ENCODE results near the gene ZNF341. TPM values are rescaled to one million over a fixed set of nuclear protein-coding genes. Genes with fewer than 3 reads are reported as not detected.

ZNF341 gene
- 1 to 10 TPM; 2.1 to 2.7 TPM for total RNA-seq
- 2.8 TPM for polyA plus RNA-seq (2013, experiment 1 of 2)
- 3.9 TPM for polyA plus RNA-seq (2013, experiment 2 of 2)
- 1.7 to 14.0 (median 6.4) reads per million in 172 experiments for total RNA-seq

DNA sequence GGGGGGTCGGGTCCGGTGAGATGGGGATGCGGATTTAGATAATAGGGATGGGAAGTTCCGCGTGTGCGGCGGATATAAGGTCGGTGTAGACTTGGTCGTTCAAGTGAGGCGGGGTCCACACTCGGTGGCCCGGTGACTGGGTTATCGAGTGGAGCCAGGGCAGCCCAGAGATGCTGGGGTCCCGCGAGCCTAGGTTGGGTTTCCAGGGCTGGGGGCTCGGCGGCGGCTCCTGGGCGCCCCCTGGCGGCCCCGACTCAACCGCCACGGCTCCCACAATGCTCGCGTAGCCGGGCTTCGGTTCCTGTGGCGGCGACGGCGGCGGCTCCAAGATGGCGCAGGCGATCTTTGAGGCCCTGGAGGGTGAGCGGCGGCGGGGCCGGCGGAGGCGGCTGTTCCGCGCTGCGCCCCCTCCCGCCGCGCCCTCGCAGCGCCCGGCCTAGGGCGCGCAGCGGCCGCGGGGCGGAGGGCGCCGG, at the start of gene ZNF341:
TSS of gene ZNF341 (plus strand) at position 304 of the 473 bp plus-strand sequence. CDS start at position 330, 26 bp downstream.
- ChIA-PET POLR2A (interaction anchor here (0.6 to 3.6 kb wide), 21 partner anchors 11 to 1237 kb away, joined by 3 to 53 read pairs (median 7); partner anchors contain the start of genes ACTL10, C20orf144, CBFA2T2 and CDK5RAP1), CTCF (interaction anchor here (0.5 to 2.5 kb wide), 7 partner anchors 12 to 288 kb away, joined by 3 to 19 read pairs (median 6); partner anchors contain the start of genes PXMP4 and SNTA1)
- peak within 1 kb of the TSS; percentile 93 for H3K4me3 Mint-ChIP-seq
- Histone ChIP-seq H3K27ac (ENCODE audit: low read depth in 1 of 2, low read length in 2 of 2) (peak within 1 kb of the TSS; percentile 57 to 70), H3K36me3 (ENCODE audit: insufficient read depth, low read length) (no peaks in the 10 kb centered on the region), H3K27me3 (ENCODE audit: control insufficient read depth in 1 of 2, insufficient read depth in 2 of 2, low read length in 2 of 2) (no peaks in the 10 kb centered on the region), H3K4me1 (ENCODE audit: insufficient read depth, low read length) (peaks cover 28% of the 10 kb centered on the region), H3K9me3 (ENCODE audit: control insufficient read depth in 1 of 2, insufficient read depth in 1 of 2, low read length in 2 of 2) (peaks cover 3 to 5% of the 10 kb centered on the region in 2 experiments), H3K4me3 (ENCODE audit: low read length) (peak within 1 kb of the TSS; percentile 85)
- H3K4me1 Mint-ChIP-seq (ENCODE audit: low read depth), result peaks cover 22% of the 10 kb centered on the region
- H3K27ac Mint-ChIP-seq, result peak within 1 kb of the TSS; percentile 96
- peaks cover 16% of the 10 kb centered on the region for H3K36me3 Mint-ChIP-seq (ENCODE audit: low read depth)
- intact Hi-C loops (cut with DNase I, micrococcal nuclease), result loop anchor here (1.0 to 10.0 kb wide), 9 partner anchors 11 to 631 kb away; partner anchors contain the start of genes ACTL10 (in 1 of the 2), C20orf144 (in 1 of the 2), CHMP4B (in 1 of the 2) and EIF2S2 (in 1 of the 2)
- TF ChIP-seq, protein P1, sequence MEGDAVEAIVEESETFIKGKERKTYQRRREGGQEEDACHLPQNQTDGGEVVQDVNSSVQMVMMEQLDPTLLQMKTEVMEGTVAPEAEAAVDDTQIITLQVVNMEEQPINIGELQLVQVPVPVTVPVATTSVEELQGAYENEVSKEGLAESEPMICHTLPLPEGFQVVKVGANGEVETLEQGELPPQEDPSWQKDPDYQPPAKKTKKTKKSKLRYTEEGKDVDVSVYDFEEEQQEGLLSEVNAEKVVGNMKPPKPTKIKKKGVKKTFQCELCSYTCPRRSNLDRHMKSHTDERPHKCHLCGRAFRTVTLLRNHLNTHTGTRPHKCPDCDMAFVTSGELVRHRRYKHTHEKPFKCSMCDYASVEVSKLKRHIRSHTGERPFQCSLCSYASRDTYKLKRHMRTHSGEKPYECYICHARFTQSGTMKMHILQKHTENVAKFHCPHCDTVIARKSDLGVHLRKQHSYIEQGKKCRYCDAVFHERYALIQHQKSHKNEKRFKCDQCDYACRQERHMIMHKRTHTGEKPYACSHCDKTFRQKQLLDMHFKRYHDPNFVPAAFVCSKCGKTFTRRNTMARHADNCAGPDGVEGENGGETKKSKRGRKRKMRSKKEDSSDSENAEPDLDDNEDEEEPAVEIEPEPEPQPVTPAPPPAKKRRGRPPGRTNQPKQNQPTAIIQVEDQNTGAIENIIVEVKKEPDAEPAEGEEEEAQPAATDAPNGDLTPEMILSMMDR (IDR thresholded peaks at IDR 0.05), result peak; percentile 76
- ATAC-seq (ENCODE audit: poor library complexity) (peak; percentile 83), DNase-seq (peak in 13 of 14 experiments; percentile 80 to 96 (median 87))
- H3K9me3 Mint-ChIP-seq, result peaks cover 2% of the 10 kb centered on the region
- H3K27me3 Mint-ChIP-seq, result no peaks in the 10 kb centered on the region

DNA sequence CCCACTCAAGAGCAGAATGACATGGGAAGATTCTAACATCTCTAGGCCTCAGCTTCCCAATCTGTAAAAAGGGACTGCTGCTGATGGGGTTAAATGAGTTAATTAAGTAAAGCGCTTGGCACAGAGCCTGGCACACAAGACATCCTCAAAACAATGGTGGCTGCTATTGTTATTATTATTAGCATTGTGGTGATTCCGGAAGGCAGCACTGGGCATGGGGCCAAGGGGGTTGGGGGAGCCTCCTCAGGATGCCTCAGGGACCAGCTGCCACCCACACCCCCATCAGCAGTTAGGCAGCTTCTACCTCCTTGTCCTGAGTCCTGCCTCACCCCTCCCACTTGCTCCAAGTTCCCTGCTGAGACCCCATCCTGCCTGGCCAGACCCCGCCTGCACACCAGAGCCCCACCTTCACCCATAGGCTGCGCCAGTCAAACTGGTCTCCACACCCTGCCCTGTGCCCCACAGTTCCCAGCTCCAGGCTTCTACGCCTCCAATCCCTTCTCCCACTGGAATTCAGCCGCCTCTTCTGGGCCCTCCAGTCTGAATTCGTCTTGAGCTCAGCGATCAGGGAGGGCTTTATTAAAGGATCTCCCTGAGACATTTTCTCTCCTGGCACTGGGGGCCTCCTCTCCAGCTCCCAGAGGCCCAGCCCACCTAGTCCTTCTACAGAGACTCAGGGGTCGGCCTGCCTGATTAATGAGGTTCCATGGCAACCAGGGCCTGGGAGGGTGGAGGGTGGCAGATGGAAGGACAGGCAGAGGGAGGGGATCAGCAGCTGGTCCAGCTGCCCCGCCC, 47.1 kb upstream of the ZNF341 start:
- Mint-ChIP-seq H3K27ac (peak overlapping the region; percentile 39), H3K4me1 (ENCODE audit: low read depth) (peaks cover 50% of the 10 kb centered on the region), H3K36me3 (ENCODE audit: low read depth) (no peaks in the 10 kb centered on the region), H3K27me3 (no peaks in the 10 kb centered on the region), H3K9me3 (no peaks in the 10 kb centered on the region), H3K4me3 (peak overlapping the region; percentile 65)
- Histone ChIP-seq H3K27me3 (ENCODE audit: control insufficient read depth in 1 of 2, insufficient read depth in 2 of 2, low read length in 2 of 2) (no peaks in the 10 kb centered on the region), H3K4me1 (ENCODE audit: insufficient read depth, low read length) (peaks cover 50% of the 10 kb centered on the region), H3K27ac (ENCODE audit: low read depth in 1 of 2, low read length in 2 of 2) (no peak overlapping the region), H3K9me3 (ENCODE audit: control insufficient read depth in 1 of 2, insufficient read depth in 1 of 2, low read length in 2 of 2) (no peaks in the 10 kb centered on the region), H3K36me3 (ENCODE audit: insufficient read depth, low read length) (no peaks in the 10 kb centered on the region), H3K4me3 (ENCODE audit: low read length) (peak overlapping the region; percentile 37)
- TF ChIP-seq, protein P1 (IDR thresholded peaks at IDR 0.05), result no peak
- CTCF ChIA-PET, result interaction anchor here (0.6 to 3.1 kb wide), 3 partner anchors 17 to 68 kb away, joined by 3 to 15 read pairs (median 3); no protein-coding TSS in a partner anchor
- no peak for ATAC-seq (ENCODE audit: poor library complexity)
- intact Hi-C loops (cut with DNase I, micrococcal nuclease), result loop anchor here in 1 of 2 experiments (2.0 to 10.0 kb wide), 3 partner anchors 46 to 428 kb away; partner anchors contain the start of genes EIF2S2, RALY and ZNF341
- no peak for DNase-seq
- POLR2A ChIA-PET, result interaction anchor here (1.0 to 1.8 kb wide), 4 partner anchors 21 to 47 kb away, joined by 3 to 9 read pairs (median 6); partner anchors contain the start of genes PXMP4 and ZNF341
